ENCODE measurements around the gene ADAMTS14. TPM values are rescaled to one million over a fixed set of nuclear protein-coding genes. Genes with fewer than 3 reads are reported as not detected.

The ADAMTS14 gene
- total and polyA plus RNA-seq, 5 donors from 2014 or later, result not detected

DNA sequence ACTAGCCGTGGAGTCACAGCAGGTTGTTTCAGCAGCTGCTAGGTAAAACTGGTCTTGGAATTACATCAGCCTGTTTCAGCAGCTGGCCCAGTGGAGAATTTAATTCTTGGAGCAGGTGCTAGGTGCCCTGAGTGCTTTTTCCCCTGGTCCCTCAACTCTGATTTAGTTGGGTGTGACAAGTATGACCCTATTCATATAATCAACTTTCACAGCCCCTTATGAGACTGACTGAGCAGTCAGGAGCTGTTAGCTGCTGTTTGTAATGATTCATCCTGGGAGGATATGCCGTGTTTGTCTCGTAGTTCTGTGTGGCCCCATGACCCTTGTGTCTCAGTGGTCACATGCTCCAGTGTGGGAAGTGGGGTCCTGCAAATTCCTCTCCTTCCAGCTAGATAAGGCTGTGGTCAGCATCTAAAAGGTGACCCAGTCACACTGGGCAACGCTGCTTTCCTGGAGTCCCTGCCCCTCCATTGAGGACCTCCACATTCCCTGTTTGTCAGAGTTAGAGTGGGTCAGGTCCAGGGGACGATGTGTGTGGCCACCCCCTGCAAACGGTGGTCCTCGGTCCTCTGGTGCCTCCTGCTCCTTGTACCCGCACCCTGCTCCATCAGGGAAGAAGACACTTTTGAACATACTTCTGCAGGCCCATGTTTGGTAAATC, 84.5 kb downstream of the ADAMTS14 start:
- ATAC-seq (ENCODE audit: low read depth in 2 of 2) (no peak), DNase-seq (no peak)
- peaks cover 0 to 6% (median 2%) of the 10 kb centered on the region in 4 donors for H3K4me1 Mint-ChIP-seq
- Histone ChIP-seq H3K27ac (ENCODE audit: insufficient read depth, low read length, poor library complexity, severe bottlenecking) (no peak overlapping the region), H3K9me3 (ENCODE audit: control insufficient read depth in 2 of 2, low read length in 2 of 2) (no peaks in the 10 kb centered on the region), H3K36me3 (ENCODE audit: control insufficient read depth, insufficient read depth, low read length) (no peaks in the 10 kb centered on the region), H3K4me1 (ENCODE audit: control insufficient read depth, insufficient read depth, low read length, poor library complexity, severe bottlenecking) (no peaks in the 10 kb centered on the region), H3K4me3 (ENCODE audit: low read depth, low read length) (no peak overlapping the region), H3K27me3 (ENCODE audit: control insufficient read depth, insufficient read depth, low read length) (no peaks in the 10 kb centered on the region)
- peaks cover 6% of the 10 kb centered on the region for H3K27me3 Mint-ChIP-seq
- no peak overlapping the region for H3K4me3 Mint-ChIP-seq
- H3K27ac Mint-ChIP-seq, result no peak overlapping the region
- no peaks in the 10 kb centered on the region for H3K9me3 Mint-ChIP-seq
- H3K36me3 Mint-ChIP-seq, result no peaks in the 10 kb centered on the region

DNA sequence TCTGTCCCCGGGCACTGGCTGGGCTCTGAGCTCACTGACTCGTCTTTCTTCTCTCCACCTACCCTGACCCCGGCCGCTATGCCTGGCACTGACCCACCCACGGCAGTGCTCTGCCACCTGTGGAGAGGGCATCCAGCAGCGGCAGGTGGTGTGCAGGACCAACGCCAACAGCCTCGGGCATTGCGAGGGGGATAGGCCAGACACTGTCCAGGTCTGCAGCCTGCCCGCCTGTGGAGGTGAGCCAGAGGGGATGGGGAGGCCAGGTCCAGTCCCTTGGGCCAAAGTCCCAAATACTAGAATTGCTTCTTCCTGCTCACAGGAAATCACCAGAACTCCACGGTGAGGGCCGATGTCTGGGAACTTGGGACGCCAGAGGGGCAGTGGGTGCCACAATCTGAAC, 85.5 kb downstream of the ADAMTS14 start:
- no peak overlapping the region for H3K4me3 Mint-ChIP-seq
- H3K4me3 ChIP-seq (ENCODE audit: low read depth, low read length), result no peak overlapping the region
- H3K9me3 Mint-ChIP-seq, result no peaks in the 10 kb centered on the region
- H3K36me3 ChIP-seq (ENCODE audit: control insufficient read depth, insufficient read depth, low read length), result no peaks in the 10 kb centered on the region
- no peak for ATAC-seq (ENCODE audit: low read depth in 2 of 2)
- peaks cover 6% of the 10 kb centered on the region for H3K27me3 Mint-ChIP-seq
- peaks cover 0 to 6% (median 2%) of the 10 kb centered on the region in 4 donors for H3K4me1 Mint-ChIP-seq
- DNase-seq, result no peak
- H3K4me1 ChIP-seq (ENCODE audit: control insufficient read depth, insufficient read depth, low read length, poor library complexity, severe bottlenecking), result no peaks in the 10 kb centered on the region
- H3K27ac ChIP-seq (ENCODE audit: insufficient read depth, low read length, poor library complexity, severe bottlenecking), result no peak overlapping the region
- H3K9me3 ChIP-seq (ENCODE audit: control insufficient read depth in 2 of 2, low read length in 2 of 2), result no peaks in the 10 kb centered on the region
- no peak overlapping the region for H3K27ac Mint-ChIP-seq
- no peaks in the 10 kb centered on the region for H3K36me3 Mint-ChIP-seq
- H3K27me3 ChIP-seq (ENCODE audit: control insufficient read depth, insufficient read depth, low read length), result no peaks in the 10 kb centered on the region

DNA sequence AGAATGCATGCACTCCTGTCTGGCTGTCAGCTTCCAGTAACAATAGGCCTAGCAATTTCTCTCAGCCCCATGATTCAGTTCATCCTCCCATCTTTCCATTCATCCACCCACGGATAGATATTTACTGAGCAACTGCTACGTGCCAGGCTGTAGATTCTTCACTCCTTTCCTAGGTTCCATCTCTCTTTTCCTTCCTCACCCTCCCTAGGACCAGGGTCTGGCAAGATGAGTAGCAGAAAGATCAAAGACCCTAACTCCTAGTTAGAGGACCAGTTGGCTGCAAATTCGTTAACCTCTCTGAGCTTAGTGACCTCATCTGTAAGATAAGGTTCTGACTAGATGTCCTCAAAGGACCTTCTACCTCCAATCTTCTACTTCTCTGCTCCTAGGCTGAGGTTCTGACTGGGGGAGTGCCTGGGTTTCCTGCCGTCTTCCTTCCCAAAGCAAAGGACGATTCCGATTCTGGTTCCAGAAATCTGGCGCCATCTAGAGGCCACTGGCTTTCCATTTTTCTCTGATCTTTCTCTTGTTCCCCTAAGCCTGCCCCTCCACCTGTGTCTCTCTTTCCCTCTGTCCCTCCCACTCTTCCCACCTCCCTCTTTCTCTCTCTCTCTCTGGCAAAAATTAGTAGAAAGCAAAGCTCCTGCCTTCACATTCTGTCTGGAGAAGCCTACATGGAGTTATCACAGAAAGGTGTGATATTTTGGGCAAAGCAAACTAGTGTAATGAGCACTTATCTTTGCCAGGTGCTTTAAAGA, 86.6 kb downstream of the ADAMTS14 start:
- ATAC-seq (ENCODE audit: low read depth in 2 of 2), result peak in 1 of 2 donors; percentile 47
- no peak overlapping the region for H3K27ac Mint-ChIP-seq
- H3K4me1 Mint-ChIP-seq, result peaks cover 0 to 6% (median 2%) of the 10 kb centered on the region in 4 donors
- no peaks in the 10 kb centered on the region for H3K36me3 Mint-ChIP-seq
- no peak overlapping the region for H3K4me3 Mint-ChIP-seq
- Histone ChIP-seq H3K36me3 (ENCODE audit: control insufficient read depth, insufficient read depth, low read length) (no peaks in the 10 kb centered on the region), H3K27me3 (ENCODE audit: control insufficient read depth, insufficient read depth, low read length) (no peaks in the 10 kb centered on the region), H3K4me3 (ENCODE audit: low read depth, low read length) (no peak overlapping the region), H3K27ac (ENCODE audit: insufficient read depth, low read length, poor library complexity, severe bottlenecking) (no peak overlapping the region), H3K9me3 (ENCODE audit: control insufficient read depth in 2 of 2, low read length in 2 of 2) (no peaks in the 10 kb centered on the region), H3K4me1 (ENCODE audit: control insufficient read depth, insufficient read depth, low read length, poor library complexity, severe bottlenecking) (no peaks in the 10 kb centered on the region)
- H3K9me3 Mint-ChIP-seq, result peaks cover 0 to 1% (median 0%) of the 10 kb centered on the region in 7 donors
- peak; percentile 33 to 70 (median 43) for DNase-seq
- peaks cover 6% of the 10 kb centered on the region for H3K27me3 Mint-ChIP-seq

DNA sequence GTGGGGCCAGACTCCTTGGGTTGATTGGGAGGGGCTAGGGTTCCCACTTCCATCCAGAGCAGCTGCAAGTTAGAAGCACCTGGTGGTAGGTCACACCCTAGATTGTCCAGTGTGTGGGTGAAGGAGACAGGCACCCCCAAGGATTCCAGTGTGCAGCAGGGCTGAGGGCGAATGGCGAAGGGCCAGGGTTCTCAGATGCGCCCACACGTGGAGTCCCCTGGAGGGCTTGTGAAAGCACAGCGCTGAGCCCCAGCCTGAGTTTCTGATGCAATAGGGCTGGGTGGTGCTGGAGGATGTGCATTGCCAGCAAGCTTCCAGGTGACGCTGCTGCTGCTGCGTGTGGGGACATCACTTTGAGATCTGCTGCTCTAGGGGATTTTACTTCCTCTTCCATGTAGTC, 87.5 kb downstream of the ADAMTS14 start:
- Histone ChIP-seq H3K4me3 (ENCODE audit: low read depth, low read length) (no peak overlapping the region), H3K9me3 (ENCODE audit: control insufficient read depth in 2 of 2, low read length in 2 of 2) (no peaks in the 10 kb centered on the region), H3K27ac (ENCODE audit: insufficient read depth, low read length, poor library complexity, severe bottlenecking) (no peak overlapping the region), H3K36me3 (ENCODE audit: control insufficient read depth, insufficient read depth, low read length) (no peaks in the 10 kb centered on the region), H3K27me3 (ENCODE audit: control insufficient read depth, insufficient read depth, low read length) (no peaks in the 10 kb centered on the region), H3K4me1 (ENCODE audit: control insufficient read depth, insufficient read depth, low read length, poor library complexity, severe bottlenecking) (no peaks in the 10 kb centered on the region)
- no peak for DNase-seq
- Mint-ChIP-seq H3K9me3 (peaks cover 0 to 1% (median 0%) of the 10 kb centered on the region in 7 donors), H3K36me3 (no peaks in the 10 kb centered on the region), H3K4me3 (no peak overlapping the region), H3K27ac (no peak overlapping the region), H3K4me1 (peaks cover 0 to 6% (median 2%) of the 10 kb centered on the region in 4 donors), H3K27me3 (peaks cover 6% of the 10 kb centered on the region)
- no peak for ATAC-seq (ENCODE audit: low read depth in 2 of 2)

DNA sequence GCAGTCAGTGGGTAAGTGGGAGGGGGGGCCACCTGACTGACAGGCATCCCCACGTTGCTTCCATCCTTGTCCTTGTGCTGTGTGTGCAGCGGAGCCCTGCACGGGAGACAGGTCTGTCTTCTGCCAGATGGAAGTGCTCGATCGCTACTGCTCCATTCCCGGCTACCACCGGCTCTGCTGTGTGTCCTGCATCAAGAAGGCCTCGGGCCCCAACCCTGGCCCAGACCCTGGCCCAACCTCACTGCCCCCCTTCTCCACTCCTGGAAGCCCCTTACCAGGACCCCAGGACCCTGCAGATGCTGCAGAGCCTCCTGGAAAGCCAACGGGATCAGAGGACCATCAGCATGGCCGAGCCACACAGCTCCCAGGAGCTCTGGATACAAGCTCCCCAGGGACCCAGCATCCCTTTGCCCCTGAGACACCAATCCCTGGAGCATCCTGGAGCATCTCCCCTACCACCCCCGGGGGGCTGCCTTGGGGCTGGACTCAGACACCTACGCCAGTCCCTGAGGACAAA, 88.0 kb downstream of the ADAMTS14 start:
- Histone ChIP-seq H3K36me3 (ENCODE audit: control insufficient read depth, insufficient read depth, low read length) (no peaks in the 10 kb centered on the region), H3K9me3 (ENCODE audit: control insufficient read depth in 2 of 2, low read length in 2 of 2) (no peaks in the 10 kb centered on the region), H3K27me3 (ENCODE audit: control insufficient read depth, insufficient read depth, low read length) (no peaks in the 10 kb centered on the region), H3K4me3 (ENCODE audit: low read depth, low read length) (no peak overlapping the region), H3K27ac (ENCODE audit: insufficient read depth, low read length, poor library complexity, severe bottlenecking) (no peak overlapping the region), H3K4me1 (ENCODE audit: control insufficient read depth, insufficient read depth, low read length, poor library complexity, severe bottlenecking) (no peaks in the 10 kb centered on the region)
- no peaks in the 10 kb centered on the region for H3K36me3 Mint-ChIP-seq
- peaks cover 0 to 4% (median 1%) of the 10 kb centered on the region in 7 donors for H3K9me3 Mint-ChIP-seq
- no peak for DNase-seq
- peaks cover 0 to 6% (median 2%) of the 10 kb centered on the region in 4 donors for H3K4me1 Mint-ChIP-seq
- H3K27ac Mint-ChIP-seq, result no peak overlapping the region
- no peak overlapping the region for H3K4me3 Mint-ChIP-seq
- peaks cover 10% of the 10 kb centered on the region for H3K27me3 Mint-ChIP-seq
- ATAC-seq (ENCODE audit: low read depth in 2 of 2), result no peak

DNA sequence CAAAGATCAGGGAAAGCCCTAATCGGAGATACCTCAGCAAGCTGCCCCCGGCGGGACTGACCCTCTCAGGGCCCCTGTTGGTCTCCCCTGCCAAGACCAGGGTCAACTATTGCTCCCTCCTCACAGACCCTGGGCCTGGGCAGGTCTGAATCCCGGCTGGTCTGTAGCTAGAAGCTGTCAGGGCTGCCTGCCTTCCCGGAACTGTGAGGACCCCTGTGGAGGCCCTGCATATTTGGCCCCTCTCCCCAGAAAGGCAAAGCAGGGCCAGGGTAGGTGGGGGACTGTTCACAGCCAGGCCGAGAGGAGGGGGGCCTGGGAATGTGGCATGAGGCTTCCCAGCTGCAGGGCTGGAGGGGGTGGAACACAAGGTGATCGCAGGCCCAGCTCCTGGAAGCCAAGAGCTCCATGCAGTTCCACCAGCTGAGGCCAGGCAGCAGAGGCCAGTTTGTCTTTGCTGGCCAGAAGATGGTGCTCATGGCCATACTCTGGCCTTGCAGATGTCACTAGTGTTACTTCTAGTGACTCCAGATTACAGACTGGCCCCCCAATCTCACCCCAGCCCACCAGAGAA, 88.8 kb downstream of the ADAMTS14 start:
- Histone ChIP-seq H3K4me1 (ENCODE audit: control insufficient read depth, insufficient read depth, low read length, poor library complexity, severe bottlenecking) (no peaks in the 10 kb centered on the region), H3K27ac (ENCODE audit: insufficient read depth, low read length, poor library complexity, severe bottlenecking) (no peak overlapping the region), H3K4me3 (ENCODE audit: low read depth, low read length) (no peak overlapping the region), H3K27me3 (ENCODE audit: control insufficient read depth, insufficient read depth, low read length) (no peaks in the 10 kb centered on the region), H3K36me3 (ENCODE audit: control insufficient read depth, insufficient read depth, low read length) (no peaks in the 10 kb centered on the region), H3K9me3 (ENCODE audit: control insufficient read depth in 2 of 2, low read length in 2 of 2) (no peaks in the 10 kb centered on the region)
- peaks cover 9% of the 10 kb centered on the region for H3K27me3 Mint-ChIP-seq
- no peak overlapping the region for H3K4me3 Mint-ChIP-seq
- DNase-seq (no peak), ATAC-seq (ENCODE audit: low read depth in 2 of 2) (no peak)
- H3K9me3 Mint-ChIP-seq, result peaks cover 0 to 5% (median 1%) of the 10 kb centered on the region in 7 donors
- H3K4me1 Mint-ChIP-seq, result peaks cover 0 to 6% (median 2%) of the 10 kb centered on the region in 4 donors
- H3K27ac Mint-ChIP-seq, result no peak overlapping the region
- H3K36me3 Mint-ChIP-seq, result no peaks in the 10 kb centered on the region

DNA sequence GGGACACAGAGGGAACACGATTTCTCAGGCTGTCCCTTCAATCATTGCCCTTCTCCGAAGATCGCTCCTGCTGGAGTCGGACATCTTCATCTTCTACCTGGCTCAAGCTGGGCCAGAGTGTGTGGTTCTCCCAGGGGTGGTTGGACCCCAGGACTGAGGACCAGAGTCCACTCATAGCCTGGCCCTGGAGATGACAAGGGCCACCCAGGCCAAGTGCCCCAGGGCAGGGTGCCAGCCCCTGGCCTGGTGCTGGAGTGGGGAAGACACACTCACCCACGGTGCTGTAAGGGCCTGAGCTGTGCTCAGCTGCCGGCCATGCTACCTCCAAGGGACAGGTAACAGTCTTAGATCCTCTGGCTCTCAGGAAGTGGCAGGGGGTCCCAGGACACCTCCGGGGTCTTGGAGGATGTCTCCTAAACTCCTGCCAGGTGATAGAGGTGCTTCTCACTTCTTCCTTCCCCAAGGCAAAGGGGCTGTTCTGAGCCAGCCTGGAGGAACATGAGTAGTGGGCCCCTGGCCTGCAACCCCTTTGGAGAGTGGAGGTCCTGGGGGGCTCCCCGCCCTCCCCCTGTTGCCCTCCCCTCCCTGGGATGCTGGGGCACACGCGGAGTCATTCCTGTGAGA, 89.5 kb downstream of the ADAMTS14 start:
- Mint-ChIP-seq H3K4me1 (peaks cover 0 to 6% (median 2%) of the 10 kb centered on the region in 4 donors), H3K27me3 (peaks cover 4% of the 10 kb centered on the region), H3K36me3 (peaks cover 1% of the 10 kb centered on the region), H3K9me3 (peaks cover 0 to 6% (median 1%) of the 10 kb centered on the region in 7 donors), H3K4me3 (no peak overlapping the region), H3K27ac (no peak overlapping the region)
- ATAC-seq (ENCODE audit: low read depth in 2 of 2) (no peak), DNase-seq (no peak)
- no peaks in the 10 kb centered on the region for H3K4me1 ChIP-seq (ENCODE audit: control insufficient read depth, insufficient read depth, low read length, poor library complexity, severe bottlenecking)
- no peaks in the 10 kb centered on the region for H3K9me3 ChIP-seq (ENCODE audit: control insufficient read depth in 2 of 2, low read length in 2 of 2)
- no peak overlapping the region for H3K27ac ChIP-seq (ENCODE audit: insufficient read depth, low read length, poor library complexity, severe bottlenecking)
- no peaks in the 10 kb centered on the region for H3K27me3 ChIP-seq (ENCODE audit: control insufficient read depth, insufficient read depth, low read length)
- no peak overlapping the region for H3K4me3 ChIP-seq (ENCODE audit: low read depth, low read length)
- no peaks in the 10 kb centered on the region for H3K36me3 ChIP-seq (ENCODE audit: control insufficient read depth, insufficient read depth, low read length)

Data from CD4-positive, CD25-positive, alpha-beta regulatory T cell (primary cell).